Tongue (tissue), 2 donors: ENCODE measurements around the gene SAPCD2. TPM values are rescaled to one million over a fixed set of nuclear protein-coding genes. Genes with fewer than 3 reads are reported as not detected.
"Not testable (repeated sequence)": the region's sequence is repeated elsewhere in the genome, so short reads cannot be mapped to it uniquely, and the experiment has no call there.

Experiments used
- DNase-seq: peaks from one replicate; pipeline ENCODE4 v3.0.0-alpha.2; 2015
- total RNA-seq: library from RNA; depleted of rRNA; stranded (reverse); fragments of >200 nt; gene quantifications from one replicate; pipeline ENCODE4 v1.2.3, GENCODE V29; 2014

The SAPCD2 gene
- total RNA-seq, 1 donor from 2014 or later, result 5.6 TPM

DNA sequence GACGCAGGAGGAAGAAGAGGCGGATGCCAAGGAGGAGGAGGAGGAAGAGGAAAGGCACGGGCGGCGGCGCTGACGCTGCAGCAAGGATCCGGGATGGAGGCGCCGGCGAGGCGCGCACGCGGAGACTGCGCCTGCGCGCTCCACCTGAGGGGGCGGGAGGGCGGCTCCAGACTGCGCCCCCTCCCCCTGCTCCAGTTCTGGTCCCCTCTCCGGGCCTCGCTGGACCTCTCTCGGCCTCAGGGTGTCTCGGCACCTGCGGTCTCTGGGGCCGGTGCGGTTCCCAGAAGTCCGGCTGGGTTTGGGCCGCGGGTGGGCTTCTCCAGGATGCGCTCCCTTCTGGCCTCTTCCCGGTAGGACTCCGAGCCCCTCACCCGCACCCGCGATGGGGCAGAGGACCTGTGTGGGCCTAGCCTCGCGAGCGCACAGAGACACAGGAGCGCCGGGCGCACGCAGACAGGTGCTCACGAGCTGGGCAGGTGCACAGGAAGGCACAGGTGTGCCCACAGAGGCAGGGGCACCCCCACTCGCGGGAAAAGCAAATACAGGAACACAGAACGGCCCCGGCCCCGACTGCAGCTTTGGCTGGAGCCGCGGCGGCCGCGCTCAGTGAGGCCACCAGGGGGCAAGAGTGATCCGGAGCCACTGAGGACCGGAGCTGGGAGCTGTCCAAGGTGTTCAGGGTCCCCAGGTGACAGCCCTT is 24.1 kb downstream of the SAPCD2 start, which contains the start of gene NPDC1:
Gene NPDC1 (minus strand): TSS at position 90 of the 700 bp plus-strand sequence. CDS start 188 bp downstream, outside the sequence.
- peak; percentile 85 for DNase-seq

DNA sequence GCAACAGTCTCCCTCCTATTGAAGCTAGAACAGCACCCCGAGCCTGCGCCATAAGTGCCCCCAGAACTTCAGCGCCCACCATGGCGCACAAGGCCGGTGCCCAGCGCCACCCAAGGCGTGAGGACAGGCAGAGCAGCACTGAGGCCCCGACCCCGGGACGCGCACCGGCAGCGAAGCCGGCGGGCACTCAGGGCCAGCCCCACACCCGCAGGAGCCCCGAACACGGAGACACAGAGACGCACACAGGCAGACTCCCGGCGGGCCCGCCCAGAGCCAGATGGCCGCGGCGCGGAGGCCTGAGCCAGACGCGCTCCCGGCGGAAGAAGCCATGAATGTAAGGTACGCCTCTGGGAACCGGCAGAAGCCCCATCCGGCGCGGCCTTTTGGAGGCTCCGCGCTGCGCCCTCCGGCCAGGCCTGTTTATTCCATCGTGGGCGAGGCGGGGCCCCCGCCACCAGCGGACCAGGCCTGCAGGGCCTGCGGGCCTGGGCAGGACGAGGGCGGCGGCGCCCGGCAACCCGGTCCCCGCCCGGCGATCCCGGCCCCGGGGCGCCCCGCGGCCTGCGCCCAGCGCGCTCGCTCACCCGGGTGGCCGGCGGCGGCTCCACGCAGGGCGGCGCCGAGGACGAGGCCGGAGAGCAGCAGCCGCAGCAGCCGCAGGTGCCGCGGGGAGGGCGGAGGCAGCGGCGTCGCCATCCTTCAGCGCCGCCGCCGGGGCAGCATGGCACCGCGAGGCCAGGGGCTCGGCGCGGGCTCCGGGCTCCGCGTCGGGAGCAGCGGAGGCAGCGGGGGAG is 24.9 kb downstream of the SAPCD2 start:
- peak; percentile 34 for DNase-seq

DNA sequence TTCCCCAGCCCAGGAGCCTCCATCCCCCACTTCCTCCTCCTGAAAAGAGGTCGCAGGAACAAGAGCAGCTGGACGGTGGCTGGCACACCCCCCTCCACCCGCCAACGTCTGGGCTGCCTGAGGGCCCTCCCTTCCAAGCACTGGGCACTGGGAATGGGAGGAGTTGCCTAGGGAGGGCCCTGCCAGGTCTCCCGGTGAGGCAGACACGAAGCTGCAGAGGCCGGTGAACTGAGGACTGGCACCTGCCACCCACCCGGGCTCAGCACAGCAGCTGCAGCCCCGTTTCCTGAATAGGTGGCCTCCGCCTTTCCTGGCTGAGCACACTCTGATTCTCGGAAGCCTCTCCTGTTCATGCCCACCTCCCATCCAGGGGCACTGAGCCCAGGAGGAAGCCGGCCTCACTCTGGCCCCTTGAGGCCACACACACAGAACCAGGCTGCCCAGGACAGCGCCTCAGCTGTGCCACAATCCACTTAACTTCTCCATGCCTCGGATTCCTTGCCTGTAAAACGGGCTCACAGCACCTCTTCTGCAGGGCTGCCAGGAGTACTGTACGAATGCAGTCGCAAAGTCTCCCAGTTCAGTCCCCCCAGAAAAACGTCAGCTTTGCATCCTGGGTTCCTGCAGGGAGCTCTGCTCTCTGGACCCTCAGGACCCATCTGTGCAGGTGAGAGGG is 25.7 kb downstream of the SAPCD2 start:
- no peak for DNase-seq

DNA sequence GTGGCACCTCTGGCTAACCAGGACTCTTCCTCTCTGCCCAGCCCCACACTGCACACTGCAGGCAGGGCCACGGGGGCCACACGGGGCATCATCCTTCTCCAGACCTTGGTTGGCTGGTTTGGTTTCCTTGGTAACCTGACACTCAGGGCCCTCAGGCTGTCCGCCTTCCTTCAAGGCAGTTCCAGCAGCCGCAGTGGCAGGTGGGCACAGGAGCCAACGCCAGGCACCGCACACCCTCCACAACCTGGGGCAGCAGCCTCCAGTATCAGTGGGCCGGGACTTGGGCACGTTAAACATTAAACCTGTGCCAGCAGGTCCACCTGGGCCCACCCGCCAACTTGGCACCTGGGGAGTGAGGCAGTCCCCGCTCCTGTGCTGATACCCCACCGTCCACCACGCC is 26.3 kb downstream of the SAPCD2 start:
- no peak for DNase-seq

DNA sequence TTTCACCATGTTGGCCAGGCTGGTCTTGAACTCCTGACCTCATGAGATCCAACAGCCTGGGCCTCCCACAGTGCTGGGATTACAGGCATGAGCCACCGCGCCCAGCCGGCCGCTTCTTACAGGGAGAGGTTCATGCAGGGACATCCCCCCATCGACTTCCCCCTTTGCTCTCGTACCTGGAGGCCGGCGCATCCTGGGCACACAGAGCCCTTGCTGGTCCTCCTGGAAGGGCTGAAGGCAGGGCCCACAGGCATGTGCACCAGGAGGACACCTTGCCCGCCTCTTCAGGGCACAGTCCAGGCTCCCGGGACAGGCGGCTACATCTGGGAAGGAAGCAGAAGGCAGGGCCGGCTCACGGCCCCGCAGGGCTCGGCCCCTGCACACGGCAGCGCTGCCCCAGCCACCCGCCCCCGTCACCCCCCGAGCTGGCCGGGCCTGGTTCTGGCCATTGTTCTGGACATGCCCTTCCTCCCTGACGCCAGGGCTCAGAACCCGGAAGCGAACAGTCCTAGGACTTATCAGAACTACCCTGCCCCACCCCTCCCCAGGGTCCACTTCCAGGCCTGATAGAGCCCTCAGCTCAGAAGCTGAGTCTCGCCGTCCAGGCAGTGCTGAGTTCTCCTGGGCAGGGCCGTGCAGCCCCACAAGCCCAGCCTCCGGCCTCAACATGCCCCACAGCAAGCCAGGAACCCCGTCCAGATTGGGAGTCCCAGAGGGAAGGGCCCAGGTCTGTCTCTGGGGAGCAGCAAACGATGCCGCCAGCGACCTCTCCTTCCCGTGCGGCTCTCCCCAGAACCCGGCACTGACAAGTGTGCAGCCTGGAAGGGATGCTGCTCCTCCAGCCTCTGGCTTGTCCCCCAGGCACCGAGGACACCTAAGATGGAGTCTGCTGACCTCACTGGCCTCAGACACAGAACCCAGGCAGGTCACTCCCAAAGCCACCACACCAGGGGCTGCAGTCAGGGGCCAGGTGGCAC is 27.3 kb downstream of the SAPCD2 start:
- no peak for DNase-seq

DNA sequence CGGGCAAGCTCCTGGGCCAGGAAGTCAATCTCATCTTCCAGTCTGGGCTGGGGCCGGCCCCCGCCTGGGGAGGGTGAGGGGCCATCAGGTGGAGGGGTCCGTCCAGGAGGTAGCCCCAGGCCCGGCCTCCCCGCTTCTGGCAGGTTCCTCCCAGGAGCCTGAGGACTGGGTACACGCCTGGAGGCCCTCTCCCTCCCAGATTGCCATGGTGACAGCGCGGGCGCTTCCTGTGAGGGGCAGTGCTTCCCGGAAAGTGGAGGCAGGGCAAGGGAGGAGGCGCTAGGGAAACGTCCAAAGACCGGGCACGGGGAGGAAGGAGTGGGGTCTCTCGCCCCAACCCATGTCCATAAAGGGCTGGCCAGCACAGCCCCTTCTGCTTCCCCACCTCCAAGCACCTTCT is 29.2 kb downstream of the SAPCD2 start:
- no peak for DNase-seq

DNA sequence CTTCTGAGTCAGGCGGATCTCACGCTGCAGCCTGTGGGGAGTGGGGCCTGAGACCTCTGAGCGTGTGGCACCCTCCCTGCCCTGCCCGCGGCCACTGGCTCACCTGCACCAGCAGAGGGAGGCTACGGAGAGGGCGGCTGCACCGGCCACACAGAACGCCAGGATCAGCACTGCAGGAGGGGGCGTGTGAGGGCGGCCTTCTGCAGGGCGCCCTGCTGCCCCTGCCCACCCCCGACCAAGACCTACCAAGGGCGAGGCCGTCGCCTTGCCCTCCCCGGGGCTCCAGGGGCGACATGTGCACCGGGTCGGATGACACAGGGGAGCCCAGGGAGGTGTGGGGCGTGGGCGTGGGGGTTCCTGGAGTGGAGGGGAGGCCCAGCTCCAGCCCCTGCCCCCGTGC is 29.8 kb downstream of the SAPCD2 start:
- DNase-seq, result no peak

DNA sequence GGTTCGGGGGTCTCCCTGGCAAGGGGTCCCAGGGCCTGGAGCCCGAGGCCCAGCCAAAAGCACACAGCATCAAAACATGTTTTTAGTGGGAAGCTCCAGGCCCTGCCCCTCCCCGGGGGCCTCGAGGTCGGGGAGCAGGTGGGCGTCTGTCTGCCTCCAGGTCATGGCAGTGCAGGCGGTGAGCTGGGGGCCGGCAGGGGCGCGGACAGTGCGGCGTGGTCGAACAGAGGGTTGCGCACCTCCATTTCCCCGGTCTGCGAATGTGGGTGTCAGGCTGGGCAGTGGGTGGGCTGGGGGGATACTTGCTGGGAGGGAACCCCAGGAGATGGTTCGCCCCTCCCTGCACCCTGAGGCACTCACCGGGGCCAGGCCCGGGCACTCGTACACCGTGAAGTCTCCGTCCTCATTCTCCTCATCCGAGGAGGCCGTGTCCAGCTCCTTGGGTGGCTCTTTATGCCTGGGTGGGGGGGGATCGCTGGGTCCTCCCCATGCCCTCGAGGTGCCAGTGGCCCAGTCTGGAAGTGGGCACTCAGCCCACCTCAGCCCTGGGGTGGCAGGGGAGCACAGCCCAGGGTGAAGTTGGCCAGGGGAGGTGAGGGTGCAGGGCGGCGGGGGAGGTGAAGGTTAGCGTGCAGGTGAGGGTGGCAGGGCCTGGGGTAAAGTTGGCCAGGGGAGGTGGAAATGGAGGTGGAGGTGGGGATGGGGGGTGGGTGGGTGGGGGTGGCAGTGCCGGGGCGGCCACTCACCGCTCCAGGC is 30.6 kb downstream of the SAPCD2 start:
- DNase-seq, result no peak

DNA sequence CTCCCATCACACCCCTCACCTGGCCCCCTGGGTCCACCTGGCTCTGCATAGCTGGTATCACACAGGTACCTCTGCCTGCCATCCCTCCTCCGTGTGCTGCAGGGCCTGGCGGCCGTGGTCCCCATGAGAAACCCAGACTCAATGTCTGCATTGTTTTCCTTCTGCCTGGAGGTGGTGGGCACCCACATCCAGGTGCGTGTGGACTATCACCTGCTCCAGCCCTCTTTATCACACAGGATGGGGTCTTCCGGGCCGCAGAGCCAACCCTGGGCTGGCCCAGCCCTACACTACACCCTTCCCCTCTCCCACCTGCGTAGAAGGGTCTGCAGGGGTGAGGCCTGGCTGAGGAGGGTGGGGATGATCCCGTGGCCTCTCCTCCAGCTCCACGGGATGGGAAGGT is 31.4 kb downstream of the SAPCD2 start:
- DNase-seq, result no peak

DNA sequence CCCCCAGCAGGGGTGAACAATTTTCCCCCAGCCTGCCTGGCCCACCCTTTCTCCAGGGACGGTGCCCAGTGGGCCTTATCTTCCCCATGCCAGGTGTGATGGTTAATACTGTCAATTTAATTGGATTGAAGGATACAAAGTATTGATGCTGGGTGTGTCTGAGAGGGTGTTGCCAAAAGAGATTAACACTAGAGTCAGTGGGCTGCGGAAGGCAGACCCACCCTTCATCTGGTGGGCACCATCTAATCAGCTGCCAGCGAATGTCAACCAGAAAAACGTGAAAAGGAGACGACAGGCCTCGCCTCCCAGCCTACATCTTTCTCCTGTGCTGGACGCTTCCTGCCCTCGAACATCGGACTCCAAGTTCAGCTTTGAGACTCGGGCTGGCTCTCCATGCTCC is 32.9 kb downstream of the SAPCD2 start:
- DNase-seq, result no peak

DNA sequence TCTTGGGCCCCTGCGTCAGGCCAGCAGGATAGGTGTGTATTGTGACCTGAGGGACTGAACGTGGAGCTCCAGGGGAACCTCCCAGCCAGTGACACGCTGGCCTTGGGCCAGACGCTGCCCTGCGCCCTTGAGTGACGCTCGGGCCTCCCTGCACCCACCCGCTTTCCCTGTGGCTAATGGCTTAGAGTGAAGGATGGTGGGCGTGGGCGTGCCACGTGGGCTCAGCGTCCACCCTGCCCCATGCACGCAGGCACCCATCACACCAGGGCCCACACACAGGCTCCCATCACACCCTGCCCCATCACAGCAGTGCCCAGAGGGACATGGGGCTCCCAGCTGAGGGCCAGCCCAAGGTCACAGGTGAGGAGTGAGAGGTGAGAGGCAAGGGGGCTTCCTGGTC is 33.3 kb downstream of the SAPCD2 start:
- no peak for DNase-seq

DNA sequence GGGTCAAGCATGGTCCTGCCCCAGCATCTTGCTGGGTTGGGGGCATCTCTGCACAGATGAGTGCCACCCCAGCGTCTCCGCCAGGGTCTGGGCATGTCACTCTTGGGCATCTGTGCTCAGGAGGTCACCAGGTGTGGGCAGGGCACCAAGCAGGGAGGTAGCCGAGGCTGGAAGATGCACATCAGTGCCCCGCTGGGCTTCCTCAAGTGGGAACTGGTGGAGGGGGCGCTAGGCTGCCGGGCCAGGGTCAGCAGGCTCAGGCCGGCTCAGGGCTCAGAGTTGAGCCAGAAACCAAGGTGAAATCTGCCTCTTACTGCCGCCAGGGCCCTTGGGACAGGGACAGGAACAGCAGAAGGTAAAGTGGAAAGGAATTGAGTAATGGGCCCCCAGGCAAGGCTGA is 34.4 kb downstream of the SAPCD2 start:
- DNase-seq, result no peak

DNA sequence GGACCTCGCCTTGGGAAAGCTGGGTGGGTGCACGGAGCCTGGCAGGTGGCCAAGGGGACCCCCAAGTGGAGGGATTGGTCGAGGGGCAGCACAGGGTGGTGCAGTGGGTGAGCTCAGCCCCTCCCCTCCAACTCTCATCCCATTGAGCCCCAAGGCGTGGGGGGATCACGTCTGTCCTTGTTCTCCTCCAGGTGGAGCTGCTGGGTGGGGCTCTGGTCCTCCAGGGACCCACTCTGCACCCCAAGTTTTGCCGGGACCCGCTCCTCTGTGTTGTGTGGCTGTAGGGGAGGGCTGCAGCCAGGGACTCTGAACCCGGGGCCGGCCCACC is 34.9 kb downstream of the SAPCD2 start:
- no peak for DNase-seq

DNA sequence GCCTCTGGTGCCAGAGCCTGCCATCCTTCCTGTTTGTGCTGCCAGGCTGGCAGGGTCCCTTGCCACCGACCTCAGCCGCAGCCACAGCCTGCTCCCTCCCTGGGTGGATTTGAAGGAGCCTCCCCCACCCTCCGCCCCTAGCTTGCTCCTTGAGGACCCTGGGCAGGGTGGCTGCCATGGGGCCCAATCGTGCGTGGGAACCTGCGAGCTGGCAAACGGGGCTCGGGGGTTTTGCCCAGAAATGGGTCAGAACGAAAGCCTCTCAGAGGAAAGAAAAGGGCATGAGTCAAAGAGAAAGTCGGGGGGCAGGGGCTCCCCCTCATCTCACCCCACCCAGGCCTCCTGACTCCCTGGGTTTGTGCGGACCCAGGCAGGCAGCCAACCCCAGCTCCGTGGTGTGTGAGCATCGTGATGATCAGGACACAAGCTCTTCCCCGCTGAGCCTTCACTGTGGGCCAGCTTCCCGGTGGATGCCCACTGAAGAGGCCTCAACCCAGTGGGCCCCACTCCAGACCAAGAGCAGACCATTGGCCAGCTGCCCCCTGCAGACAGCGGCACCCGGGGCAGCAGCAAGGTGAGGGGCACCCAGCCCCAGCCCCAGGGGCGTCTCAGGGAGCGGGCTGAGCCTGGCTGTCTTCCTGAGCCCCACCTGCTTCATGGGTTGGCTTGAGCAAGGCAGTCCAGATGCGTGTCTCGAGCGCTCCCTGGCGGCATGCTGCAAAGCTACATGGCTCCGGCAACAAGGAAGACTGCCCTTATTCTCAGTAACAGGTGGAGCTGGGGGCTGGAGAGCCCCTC is 35.4 kb downstream of the SAPCD2 start:
- peak; percentile 94 for DNase-seq

DNA sequence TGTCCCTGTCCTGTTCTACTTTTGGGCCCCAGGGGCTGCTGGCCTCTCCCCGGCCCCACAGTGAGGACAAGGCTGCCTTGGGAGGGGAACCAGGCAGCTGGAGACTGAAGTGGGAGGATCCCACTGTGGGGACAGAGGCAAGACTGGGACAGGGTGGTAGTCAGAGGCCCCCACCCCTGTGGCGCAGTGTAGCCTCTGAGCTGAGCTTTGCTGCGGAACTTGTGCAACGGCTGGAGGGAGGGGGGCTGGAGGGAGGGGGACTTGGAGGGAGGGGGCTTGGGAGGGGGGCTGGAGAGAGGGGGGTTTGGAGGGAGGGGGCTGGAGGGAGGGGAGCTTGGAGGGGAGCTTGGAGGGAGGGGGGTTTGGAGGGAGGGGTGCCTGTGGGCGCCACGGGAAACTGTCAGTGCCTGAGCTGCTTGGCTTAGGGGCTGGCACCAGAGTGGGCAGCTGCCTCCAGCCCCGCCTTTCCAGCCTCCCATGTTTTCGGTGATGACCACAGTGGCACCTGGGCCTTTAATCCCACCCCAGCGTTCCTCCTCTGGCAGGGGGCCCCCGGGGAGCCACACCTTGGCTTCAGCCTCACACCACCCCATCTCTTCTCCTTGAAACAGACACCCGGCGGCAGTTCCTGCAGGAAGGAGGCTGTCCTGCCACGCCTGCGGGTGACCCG is 36.2 kb downstream of the SAPCD2 start:
- no peak for DNase-seq

DNA sequence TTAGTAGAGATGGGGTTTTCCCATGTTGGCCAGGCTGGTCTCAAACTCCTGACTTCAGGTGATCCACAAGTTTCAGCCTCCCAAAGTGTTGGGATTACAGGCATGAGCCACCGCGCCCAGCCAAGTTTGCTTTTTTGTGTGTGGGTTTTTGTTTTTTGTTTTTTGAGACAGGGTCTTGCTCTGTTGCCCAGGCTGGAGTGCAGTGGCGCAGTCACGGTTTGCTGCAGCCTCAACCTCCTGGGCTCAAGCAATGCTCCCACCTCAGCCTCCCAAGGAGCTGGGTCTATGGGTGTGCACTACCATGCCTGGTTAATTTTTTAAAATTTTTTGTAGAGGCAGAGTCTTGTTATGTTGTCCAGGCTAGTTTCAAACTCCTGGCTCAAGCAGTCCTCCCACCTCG is 36.9 kb downstream of the SAPCD2 start:
- not testable (repeated sequence) for DNase-seq

DNA sequence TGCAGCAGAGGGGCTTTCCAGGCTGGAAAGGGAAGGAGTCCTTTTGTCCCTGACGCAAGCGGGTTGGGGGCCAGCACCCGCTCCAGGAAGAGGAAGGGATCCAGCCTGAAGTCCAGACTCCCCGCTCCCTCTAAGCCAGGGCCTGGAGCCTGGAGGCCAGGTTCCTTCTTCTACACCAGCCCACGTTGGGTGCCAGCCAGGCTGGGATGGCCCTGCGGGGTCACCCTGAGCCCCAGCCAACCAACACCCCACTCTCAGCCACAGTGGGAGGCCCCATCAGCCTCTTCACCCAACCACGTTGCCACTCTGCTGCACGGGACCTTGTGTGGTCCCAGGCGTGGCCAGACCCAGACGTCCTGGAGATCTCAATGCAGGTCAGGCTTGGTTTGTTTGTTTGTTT is 37.5 kb downstream of the SAPCD2 start:
- DNase-seq, result no peak

DNA sequence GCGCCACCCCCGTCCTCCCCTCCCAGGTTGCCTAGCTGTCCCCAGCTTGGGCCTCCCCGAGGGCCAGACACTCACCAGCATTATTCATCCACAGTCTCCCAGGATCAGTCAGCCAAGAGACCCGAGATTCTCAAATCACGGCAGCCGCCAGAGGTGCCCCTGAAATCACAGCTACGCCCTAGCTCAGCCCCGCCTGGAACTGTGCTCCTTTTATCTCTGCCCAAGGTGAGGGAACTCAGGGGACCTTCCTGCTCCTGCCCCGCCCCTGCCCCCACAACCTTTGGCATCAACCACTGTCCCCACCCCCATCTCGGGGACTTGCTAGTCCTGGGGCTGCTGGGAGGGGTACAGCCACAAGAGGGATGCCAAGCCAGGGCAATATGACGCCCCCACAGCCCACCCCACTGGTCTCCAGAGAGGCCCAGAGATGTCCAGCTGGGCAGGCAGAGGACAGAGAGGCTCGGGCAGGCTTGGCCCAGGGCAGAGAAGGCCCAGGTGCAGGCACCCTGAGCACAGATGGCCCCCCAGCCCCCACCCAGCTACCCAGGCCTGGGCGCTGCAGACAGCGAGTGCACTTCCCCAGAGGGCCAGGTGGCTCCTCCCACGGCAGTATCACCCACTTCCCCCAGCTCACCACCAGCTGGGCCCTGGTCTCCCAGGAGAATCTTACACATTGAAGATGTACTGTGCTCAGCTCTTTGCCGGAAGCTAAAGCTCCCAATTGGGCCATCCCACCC is 38.3 kb downstream of the SAPCD2 start, which contains the start of gene FUT7:
Gene FUT7 (minus strand): TSS at position 185 of the 737 bp plus-strand sequence. CDS start 97 bp downstream, at position 88.
- no peak for DNase-seq
